Measurements from ENCODE around the gene ATRNL1.

The ATRNL1 gene, protein sequence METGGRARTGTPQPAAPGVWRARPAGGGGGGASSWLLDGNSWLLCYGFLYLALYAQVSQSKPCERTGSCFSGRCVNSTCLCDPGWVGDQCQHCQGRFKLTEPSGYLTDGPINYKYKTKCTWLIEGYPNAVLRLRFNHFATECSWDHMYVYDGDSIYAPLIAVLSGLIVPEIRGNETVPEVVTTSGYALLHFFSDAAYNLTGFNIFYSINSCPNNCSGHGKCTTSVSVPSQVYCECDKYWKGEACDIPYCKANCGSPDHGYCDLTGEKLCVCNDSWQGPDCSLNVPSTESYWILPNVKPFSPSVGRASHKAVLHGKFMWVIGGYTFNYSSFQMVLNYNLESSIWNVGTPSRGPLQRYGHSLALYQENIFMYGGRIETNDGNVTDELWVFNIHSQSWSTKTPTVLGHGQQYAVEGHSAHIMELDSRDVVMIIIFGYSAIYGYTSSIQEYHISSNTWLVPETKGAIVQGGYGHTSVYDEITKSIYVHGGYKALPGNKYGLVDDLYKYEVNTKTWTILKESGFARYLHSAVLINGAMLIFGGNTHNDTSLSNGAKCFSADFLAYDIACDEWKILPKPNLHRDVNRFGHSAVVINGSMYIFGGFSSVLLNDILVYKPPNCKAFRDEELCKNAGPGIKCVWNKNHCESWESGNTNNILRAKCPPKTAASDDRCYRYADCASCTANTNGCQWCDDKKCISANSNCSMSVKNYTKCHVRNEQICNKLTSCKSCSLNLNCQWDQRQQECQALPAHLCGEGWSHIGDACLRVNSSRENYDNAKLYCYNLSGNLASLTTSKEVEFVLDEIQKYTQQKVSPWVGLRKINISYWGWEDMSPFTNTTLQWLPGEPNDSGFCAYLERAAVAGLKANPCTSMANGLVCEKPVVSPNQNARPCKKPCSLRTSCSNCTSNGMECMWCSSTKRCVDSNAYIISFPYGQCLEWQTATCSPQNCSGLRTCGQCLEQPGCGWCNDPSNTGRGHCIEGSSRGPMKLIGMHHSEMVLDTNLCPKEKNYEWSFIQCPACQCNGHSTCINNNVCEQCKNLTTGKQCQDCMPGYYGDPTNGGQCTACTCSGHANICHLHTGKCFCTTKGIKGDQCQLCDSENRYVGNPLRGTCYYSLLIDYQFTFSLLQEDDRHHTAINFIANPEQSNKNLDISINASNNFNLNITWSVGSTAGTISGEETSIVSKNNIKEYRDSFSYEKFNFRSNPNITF (N-terminal part only)

DNA sequence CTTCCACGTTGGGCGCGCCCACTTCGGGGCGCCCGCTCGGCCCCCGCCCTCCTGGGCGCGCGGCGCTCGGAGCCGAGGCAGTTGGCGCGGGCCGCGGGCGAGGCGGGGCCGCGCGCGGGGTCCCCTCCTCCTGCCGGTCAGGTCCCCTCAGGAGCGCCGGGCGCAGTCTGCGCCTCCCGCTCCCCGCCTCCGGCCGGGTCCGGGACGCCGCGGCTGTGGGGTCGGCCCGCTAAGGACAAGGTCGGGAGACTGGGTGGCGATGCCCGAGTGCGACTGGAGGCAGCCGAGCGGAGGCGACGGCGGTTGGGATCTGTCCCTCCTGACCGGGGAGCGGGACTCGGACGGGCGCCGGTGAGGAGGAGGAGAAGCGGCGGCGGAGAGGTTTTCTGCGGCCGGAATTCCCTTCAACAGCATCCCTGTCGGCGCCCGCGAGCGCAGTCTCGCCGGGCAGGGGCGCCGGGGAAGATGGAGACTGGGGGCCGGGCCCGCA is at the start of gene ATRNL1:
ATRNL1 (plus strand) TSS at position 80 of the 490 bp plus-strand sequence; CDS start at position 466, 386 bp downstream.
- DNase-seq (ENCODE audit: low read depth in 3 of 3, low spot score in 1 of 3) = no peak

DNA sequence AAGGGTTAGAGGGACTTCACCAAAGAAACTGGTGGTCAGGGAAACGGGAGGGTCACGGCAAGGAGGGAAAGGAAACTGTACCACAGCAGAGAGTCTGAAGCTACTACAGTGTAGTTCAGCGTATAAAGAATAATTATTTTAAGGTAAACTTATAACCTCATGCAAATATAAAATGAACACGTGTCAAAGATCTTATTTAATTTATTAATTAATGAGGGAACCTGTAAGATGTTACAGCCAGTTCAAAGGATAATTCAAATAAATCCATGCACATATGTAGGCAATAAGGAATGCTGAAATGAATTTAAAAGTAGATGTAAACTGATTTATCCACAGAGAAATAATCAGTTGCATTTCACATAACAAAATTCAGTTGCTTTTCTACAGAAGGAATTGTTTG is 49.4 kb upstream of the ATRNL1 start:
- no peak for DNase-seq (ENCODE audit: low read depth in 3 of 3, low spot score in 1 of 3)

DNA sequence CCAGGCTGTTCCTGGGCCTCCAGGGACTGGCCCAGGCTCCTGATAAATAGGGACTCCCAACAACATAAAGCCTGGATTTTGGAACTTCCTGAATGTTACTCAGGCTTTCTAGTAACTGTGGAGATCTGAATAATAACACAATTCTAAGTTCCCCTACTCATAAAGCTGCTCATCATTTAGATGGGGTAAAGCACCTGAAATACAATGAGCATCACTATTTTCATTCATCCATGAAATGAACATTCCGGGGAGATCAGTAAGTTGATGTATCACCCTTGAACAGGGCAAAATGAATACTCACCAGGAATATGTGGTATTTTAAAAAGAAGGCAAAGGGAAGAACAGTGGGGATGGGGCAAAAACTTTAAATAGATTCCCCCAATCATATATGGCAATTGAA is 48.3 kb upstream of the ATRNL1 start:
- DNase-seq (ENCODE audit: low read depth in 3 of 3, low spot score in 1 of 3) = no peak

DNA sequence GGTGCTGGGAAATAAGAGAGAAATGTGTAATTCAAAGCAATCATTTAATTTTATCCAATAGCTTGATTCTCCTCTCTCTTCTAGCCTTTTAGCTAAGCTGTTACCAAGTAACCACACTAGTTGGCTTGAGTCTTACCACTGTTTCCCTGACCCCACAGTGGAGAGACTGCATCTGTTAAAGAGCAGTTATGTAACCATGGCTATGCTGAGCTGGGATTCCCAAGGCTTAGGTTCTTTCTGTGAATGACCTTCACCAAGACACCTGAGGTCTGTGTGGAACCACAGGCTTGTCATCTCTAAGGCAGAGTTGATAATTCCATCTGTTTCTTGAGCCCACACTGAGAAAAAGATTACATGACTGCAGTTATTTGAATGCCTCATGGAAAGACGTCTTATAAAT is 47.7 kb upstream of the ATRNL1 start:
- no peak for DNase-seq (ENCODE audit: low read depth in 3 of 3, low spot score in 1 of 3)

DNA sequence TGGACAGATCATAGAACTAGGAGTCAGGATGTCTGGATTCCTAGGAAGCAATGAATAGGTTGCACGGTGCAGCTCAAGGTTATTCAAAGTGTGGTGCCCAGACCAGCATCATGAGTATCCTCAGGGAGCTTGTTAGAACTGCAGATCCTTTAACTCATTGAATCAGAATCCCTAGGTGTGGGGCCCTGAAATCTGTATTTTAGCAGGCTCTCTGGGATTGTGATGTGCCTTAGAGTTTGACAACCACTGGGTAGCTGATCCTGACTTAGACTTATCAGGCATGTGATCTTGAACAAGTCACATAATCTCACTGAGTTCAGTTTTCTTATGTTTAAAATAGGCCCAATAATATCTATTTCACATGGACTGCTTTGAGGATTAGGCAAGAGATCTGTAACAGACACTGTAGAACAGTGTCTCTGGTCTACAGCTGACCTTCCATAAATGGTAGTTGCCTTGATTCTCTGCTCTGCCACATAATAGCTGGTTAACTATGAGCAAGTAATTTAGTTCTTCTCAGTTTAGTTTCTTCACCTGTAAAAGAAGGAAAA is 46.4 kb upstream of the ATRNL1 start:
- DNase-seq (ENCODE audit: low read depth in 3 of 3, low spot score in 1 of 3) = no peak

DNA sequence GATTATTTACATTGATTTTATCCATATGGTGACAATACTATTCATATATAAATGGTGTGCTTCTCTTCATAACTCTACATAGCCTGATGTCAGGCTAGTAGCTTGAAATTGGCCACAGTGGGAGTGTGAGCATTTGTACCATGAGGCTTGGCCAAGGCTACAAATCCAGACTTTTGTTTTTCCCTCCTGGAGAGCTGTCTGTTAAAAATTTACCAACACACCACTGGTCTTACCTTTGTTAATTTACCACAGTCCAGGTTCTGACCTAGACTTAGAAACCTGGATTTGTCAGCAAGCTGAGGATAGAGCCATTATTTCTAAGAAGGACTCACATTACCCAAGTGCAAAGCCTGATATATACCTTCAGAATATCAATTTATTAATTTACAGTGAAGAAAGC is 45.5 kb upstream of the ATRNL1 start:
- DNase-seq (ENCODE audit: low read depth in 3 of 3, low spot score in 1 of 3) = no peak

DNA sequence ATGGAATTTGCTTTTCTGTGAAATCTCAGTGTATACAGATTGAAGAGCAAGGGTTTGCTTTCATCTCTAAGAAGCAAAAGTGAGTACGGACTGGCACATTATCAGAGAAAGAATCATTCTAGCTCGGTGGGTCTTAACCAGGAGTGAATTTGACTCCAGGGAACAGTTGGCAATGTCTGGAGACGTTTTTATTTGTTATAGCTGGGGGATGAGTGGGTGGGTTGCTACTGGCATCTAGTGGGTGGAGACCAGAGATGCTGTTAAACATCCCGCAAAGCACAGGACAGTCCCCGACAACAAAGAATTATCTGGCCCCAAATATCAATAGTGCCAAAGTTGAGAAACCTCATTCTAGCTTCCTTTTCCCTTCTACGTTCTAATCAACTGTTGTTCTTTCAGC is 43.8 kb upstream of the ATRNL1 start:
- DNase-seq (ENCODE audit: low read depth in 3 of 3, low spot score in 1 of 3) = no peak

DNA sequence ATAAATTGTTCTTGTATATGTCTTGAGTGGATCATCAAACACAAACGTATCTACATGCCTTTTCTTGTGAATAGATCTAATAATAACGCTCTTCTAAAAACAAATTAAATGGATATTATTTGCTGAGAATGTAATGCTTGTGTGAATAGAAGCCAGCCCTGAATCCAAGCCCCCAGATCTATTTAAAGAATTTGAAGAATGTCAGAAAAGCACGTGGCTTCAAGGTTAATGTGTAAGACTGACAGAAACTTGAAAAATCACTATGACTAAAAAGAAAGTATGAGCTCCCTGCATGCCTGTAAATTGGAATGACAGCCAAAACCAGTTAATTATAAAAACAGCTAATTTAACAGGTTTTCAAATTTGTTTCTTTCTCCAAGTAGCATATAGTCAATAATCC is 43.2 kb upstream of the ATRNL1 start:
- DNase-seq (ENCODE audit: low read depth in 3 of 3, low spot score in 1 of 3) = no peak

DNA sequence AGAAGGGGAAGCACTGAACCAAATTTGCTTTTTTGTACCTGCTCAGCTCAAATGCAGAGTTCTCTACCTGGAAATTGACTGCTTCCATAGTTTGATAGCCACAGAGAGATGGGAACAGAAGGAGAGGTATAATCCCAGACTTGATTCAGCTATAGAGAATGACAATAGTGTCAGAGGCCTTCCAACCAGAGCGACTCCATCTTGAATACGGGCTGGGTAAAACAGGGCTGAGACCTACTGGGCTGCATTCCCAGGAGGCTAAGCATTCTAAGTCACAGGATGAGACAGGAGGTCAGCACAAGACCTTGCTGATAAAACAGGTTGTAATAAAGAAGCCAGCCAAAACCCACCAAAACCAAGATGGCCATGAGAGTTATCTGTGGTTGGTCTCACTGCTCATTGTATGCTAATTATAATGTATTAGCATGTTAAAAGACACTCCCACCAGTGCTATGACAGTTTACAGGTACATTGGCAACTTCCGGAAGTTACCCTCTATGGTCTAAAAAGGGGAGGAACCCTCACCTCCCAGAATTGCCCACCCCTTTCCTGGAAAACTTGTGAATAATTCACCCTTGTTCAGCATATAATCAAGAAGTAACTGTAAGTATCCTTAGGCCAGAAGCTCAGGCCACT is 42.7 kb upstream of the ATRNL1 start:
- no peak for DNase-seq (ENCODE audit: low read depth in 3 of 3, low spot score in 1 of 3)

DNA sequence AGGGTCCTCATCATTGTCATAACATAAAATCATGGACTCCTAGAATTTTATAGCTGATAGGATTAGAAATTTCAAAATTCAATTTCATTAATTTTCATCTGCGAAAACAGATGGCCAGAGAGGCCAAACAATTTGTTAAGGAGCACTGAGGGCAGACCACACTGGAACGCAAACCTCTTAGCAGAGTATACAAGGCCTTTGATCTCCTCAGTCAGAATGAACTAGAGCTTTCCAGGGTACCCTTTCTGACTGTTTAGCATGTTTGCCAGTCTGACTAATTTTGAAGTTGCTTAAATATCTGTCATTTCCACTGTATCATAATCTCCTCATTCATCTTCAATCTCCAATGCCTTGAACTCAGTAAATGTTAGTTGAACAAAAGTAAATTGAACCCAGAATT is 41.9 kb upstream of the ATRNL1 start:
- no peak for DNase-seq (ENCODE audit: low read depth in 3 of 3, low spot score in 1 of 3)

DNA sequence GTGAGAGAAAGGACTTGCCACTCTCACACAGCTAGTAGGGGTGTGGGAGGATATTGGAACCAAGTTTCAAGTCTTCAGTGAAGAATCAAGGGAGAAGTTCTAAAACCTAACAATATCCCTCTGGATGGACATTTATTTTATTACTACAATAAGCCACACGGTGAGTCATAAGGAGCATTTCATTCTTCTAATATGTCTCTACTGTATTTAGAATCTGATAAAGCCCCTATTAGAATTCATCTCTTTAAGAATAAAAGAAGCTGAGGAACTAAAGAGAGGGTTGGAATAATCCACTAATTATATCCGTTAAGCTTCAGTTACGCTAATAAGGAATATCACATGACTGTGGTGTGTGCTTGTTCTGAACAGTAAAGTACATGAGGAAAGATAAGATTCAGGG is 40.9 kb upstream of the ATRNL1 start:
- DNase-seq (ENCODE audit: low read depth in 3 of 3, low spot score in 1 of 3) = no peak

DNA sequence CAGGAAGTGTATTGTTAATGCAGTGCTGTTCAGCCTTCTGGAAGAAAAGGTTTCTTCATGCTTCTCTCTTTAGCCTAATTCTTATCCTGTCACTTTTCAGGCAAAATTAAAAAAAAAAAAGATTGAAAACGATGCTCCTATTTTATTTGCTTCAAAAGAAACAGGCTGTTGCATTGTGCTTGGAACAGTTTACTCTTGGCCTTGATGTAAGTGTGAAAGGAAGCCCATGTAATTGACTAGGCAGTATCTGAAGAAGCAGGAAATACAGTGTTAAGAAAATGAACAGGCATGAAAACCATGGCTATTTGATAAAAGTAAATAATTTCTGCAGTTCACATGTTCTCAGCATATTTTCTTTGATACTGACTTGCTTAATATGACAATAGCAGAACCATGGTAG is 40.4 kb upstream of the ATRNL1 start:
- no peak for DNase-seq (ENCODE audit: low read depth in 3 of 3, low spot score in 1 of 3)

DNA sequence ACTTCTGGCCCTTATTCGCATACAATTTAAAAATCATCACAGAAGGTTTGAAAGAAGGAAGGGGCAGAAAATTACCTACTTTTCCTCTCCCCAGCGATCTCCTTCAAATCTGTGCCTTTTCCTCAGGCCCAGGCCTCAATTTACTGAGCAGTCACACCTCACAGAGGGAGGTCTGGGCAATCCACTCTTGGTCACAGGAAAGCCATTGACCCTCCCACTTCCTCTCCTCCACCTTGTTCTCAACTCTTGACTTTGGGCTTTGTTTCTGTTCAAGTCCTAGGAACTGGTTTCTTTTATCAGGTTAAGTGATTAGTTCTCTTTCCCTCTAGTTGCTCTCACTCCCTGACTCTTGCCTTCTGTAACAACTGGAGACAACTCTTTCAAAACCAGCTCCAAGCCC is 37.0 kb upstream of the ATRNL1 start:
- no peak for DNase-seq (ENCODE audit: low read depth in 3 of 3, low spot score in 1 of 3)

DNA sequence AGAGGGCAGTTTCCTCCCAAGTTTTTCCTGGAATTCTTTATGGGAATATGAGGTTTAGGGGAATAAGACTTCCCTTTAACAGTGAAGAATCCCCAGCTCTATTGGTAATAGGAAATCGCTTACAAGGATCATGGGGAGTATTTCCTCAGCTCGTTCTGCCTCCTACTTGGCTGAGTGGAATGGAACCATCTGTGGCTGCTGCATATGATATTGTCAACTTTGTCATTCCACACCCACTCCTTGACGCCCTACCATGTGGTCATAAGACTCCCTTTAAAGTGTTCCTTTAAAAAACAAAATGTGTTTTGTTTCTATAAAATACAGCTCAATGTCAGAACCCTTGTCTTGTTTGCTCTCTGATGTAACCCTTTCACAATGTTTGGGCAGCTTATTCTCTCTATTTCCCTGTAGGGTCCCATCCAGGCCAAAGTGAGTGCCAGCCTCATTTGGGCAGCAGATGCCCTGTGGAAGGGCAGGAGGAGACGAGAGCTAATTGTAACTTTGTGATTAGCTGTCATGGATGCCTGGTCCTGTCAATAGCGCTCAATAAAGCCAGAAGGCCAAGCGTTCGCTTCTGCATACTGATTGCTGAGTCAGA is 33.8 kb upstream of the ATRNL1 start:
- DNase-seq (ENCODE audit: low read depth in 3 of 3, low spot score in 1 of 3) = no peak

DNA sequence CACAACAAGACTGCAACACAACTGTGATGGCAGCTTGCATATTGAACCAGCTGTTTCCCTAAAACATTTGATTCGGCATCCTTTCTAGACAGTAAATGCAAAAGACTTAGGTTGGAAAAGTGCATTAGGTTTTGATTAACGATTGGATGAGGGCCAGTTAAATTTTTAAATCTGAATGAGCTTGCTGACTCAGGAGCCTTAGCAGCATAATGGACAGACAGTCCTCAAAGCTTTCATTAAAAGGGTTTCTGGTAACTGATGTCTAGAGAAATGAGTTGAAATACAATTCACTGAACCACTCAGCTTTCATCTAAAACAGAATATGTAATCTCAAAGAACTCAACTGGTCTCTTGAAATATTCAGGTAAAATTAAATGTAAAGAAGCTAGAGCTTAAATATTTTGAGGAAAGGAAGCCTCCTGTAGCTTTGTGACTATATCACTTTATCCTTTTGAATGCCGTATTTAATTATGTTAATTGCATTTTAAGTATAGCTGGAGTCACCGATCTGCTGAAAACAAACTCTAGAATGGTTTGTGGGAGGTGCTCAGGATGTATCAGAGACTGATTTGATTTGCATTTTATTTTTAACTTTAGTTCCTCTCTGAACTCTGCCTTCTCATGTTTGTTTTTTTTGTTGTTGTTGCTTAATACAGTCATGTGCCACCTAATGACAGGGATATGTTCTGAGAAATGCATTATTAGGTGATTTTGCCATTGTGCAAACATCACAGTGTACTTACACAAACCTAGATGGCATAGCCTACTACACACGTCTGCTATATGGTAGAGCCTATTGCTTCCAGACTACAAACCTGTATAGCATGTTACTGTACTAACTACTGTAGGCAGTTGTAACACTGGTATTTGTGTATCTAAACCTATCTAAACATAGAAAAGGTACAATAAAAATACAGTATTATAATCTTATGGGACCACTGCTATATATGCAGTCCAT is 29.2 kb upstream of the ATRNL1 start:
- no peak for DNase-seq (ENCODE audit: low read depth in 3 of 3, low spot score in 1 of 3)

DNA sequence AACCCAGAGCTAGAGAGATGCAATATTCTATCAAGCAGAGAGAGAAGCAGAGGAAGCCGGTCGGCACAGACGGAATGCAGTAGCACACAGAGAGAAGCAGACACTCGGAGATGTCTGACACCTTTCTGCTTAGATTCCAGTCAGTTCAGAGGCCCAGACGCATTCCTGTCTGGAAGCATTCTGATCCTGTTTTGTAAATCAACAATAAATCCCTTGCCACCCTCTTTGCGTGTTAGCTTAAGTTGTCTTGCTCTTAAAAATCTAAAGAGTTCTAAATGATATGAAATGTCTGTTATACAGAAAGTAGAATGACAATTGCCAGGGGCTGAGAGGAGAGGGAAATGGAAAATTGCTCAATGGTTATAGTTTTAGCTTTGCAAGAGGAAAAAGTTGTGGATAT is 27.4 kb upstream of the ATRNL1 start:
- no peak for DNase-seq (ENCODE audit: low read depth in 3 of 3, low spot score in 1 of 3)

DNA sequence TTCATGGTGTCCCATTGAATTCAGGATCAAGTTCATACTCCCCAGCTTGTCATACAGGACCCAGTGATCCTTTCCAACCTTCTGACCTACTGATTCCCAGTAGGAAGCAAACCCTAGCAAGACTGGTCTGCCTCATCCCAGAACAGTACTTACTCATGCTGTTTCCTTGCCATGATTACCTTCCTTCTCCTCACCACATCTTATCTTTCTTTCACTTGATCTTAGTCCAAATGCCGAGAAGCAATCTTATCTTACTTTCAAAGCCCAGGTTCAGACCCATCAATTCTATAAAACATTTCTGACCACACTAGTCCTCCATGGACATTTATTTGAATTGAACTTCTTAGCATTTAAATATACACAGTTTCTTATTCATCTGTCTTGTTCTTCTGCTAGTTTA is 26.6 kb upstream of the ATRNL1 start:
- DNase-seq (ENCODE audit: low read depth in 3 of 3, low spot score in 1 of 3) = no peak

DNA sequence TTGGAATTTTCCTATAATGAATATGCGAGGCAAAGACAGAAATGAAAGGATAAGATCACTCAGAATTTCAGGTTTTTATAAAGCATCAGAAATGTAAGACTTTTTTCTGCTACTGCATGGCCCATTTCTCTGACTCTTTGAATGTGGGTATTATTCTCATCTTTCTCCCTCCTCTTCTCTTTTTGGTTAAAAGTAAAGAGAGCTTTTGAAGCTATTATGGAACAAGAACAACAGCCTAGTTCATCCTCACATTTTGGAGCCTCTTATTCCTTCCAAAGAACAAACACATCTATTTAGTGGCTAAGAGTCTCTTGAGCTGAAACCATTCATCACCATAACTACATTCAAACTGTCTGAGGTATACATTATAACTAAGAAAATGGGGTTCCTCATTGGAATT is 19.4 kb upstream of the ATRNL1 start:
- no peak for DNase-seq (ENCODE audit: low read depth in 3 of 3, low spot score in 1 of 3)

DNA sequence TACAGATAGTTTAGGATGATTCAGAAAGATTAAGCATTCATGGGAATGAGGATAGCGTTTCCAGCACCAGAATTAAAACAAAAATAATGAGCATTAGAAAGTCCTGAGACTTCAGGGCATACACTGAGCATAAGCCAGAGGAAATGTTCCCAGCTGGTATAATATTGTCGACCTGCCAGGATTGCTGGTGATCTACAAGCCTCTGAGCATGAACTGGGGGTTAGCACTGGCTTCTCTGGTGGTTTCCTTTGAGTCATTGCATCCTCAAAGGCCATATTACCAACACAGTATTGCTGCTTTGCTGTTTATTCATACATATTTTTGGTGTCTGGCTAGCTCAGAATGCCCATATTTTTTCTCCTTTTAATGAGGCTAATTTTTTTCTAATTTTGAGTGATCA is 10.7 kb upstream of the ATRNL1 start:
- no peak for DNase-seq (ENCODE audit: low read depth in 3 of 3, low spot score in 1 of 3)

Data from stimulated activated CD4-positive, alpha-beta T cell treated with anti-CD3 and anti-CD28 coated beads, TNF-alpha, amount 100 ng/mL, for 1 hour (primary cell).